Naive B cell (primary cell): ENCODE results near the gene FREM1. TPM values are rescaled to one million over a fixed set of nuclear protein-coding genes. Genes with fewer than 3 reads are reported as not detected.

Source experiments
- ATAC-seq, 2 donors: fragments of 150-1000 bp; cut with Tn5 transposase; 2 replicates each; pipeline ENCODE4 v1.10.0; 2021; ENCODE audit warnings: low read depth in 2 of 2, mild to moderate bottlenecking in 2 of 2, moderate library complexity in 2 of 2
- DNase-seq: peaks from one replicate; pipeline ENCODE4 v3.0.0; 2022
- H3K27ac Mint-ChIP-seq, 6 donors: one replicate each; pipeline ENCODE4 v1.8.0; 2020 to 2022; ENCODE audit warnings: mild to moderate bottlenecking in 6 of 6, mixed read lengths in 6 of 6, moderate library complexity in 5 of 6, inconsistent platforms in 2 of 6
- H3K27me3 Mint-ChIP-seq, 3 donors: one replicate each; pipeline ENCODE4 v1.8.0; 2021 to 2022; ENCODE audit warnings: mixed read lengths in 3 of 3, mild to moderate bottlenecking in 1 of 3
- H3K36me3 Mint-ChIP-seq, 2 donors: one replicate each; pipeline ENCODE4 v1.8.0; 2020 to 2022; ENCODE audit warnings: mixed read lengths in 2 of 2, inconsistent platforms in 1 of 2, mild to moderate bottlenecking in 1 of 2
- H3K4me1 Mint-ChIP-seq, 3 donors: one replicate each; pipeline ENCODE4 v1.8.0; 2020 to 2022; ENCODE audit warnings: mixed read lengths in 3 of 3, inconsistent platforms in 1 of 3, mild to moderate bottlenecking in 1 of 3, moderate library complexity in 1 of 3
- H3K4me3 Mint-ChIP-seq, 8 donors: one replicate each; pipeline ENCODE4 v1.8.0; 2020 to 2022; ENCODE audit warnings: mild to moderate bottlenecking in 8 of 8, mixed read lengths in 8 of 8, moderate library complexity in 8 of 8, inconsistent platforms in 2 of 8
- H3K9me3 Mint-ChIP-seq, 7 donors: one replicate each; pipeline ENCODE4 v1.8.0; 2020 to 2022; ENCODE audit warnings: mixed read lengths in 7 of 7, mild to moderate bottlenecking in 5 of 7, inconsistent platforms in 2 of 7, moderate library complexity in 1 of 7
- polyA plus RNA-seq, 6 donors: library from polyadenylated mRNA; unstranded; fragments of 300-500 nt; fragmentation: Illumina TruSeq; gene quantifications; one replicate each; pipeline ENCODE4 v1.2.3, GENCODE V29; 2021; ENCODE audit warnings: low read depth in 6 of 6

FREM1 gene, protein sequence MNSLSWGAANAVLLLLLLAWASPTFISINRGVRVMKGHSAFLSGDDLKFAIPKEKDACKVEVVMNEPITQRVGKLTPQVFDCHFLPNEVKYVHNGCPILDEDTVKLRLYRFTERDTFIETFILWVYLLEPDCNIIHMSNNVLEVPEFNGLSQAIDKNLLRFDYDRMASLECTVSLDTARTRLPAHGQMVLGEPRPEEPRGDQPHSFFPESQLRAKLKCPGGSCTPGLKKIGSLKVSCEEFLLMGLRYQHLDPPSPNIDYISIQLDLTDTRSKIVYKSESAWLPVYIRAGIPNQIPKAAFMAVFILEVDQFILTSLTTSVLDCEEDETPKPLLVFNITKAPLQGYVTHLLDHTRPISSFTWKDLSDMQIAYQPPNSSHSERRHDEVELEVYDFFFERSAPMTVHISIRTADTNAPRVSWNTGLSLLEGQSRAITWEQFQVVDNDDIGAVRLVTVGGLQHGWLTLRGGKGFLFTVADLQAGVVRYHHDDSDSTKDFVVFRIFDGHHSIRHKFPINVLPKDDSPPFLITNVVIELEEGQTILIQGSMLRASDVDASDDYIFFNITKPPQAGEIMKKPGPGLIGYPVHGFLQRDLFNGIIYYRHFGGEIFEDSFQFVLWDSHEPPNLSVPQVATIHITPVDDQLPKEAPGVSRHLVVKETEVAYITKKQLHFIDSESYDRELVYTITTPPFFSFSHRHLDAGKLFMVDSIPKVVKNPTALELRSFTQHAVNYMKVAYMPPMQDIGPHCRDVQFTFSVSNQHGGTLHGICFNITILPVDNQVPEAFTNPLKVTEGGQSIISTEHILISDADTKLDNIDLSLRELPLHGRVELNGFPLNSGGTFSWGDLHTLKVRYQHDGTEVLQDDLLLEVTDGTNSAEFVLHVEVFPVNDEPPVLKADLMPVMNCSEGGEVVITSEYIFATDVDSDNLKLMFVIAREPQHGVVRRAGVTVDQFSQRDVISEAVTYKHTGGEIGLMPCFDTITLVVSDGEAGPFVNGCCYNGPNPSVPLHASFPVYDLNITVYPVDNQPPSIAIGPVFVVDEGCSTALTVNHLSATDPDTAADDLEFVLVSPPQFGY (N-terminal part only)
- not detected for polyA plus RNA-seq

- no peaks in the 10 kb centered on the region for H3K36me3 Mint-ChIP-seq
- H3K4me1 Mint-ChIP-seq, result no peaks in the 10 kb centered on the region
- no peak within 1 kb of the TSS for H3K4me3 Mint-ChIP-seq
- ATAC-seq, result no peak
- no peaks in the 10 kb centered on the region for H3K9me3 Mint-ChIP-seq
- no peak for DNase-seq
- H3K27me3 Mint-ChIP-seq, result peaks cover 0 to 8% (median 0%) of the 10 kb centered on the region in 3 donors
- H3K27ac Mint-ChIP-seq, result no peak within 1 kb of the TSS
Observed at GRCh38 chr9:14909961-14910805, at the start of gene FREM1. FREM1 (minus strand) TSS chr9:14910428; CDS start chr9:14868977, 41,451 bp downstream.

DNA sequence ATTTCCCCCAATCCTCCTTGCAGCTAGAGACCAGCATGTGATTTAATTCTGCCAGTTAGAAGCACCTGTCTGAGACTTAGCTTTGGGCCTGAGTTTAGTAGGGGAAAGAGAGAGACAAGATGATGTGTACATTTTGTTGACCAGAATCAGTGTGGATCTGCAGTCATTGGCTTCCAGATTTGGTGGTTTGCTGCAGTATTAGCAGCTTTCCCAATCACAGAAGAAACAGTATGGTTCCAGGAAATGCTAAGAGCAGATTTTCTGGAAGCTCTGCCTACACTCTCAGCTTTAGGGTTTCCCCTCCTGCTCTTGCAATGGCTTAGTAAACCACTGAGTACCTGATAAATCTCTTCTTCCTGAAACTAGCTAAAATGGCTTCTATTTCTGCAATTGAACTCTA lies 48.8 kb upstream of the FREM1 start:
- no peak overlapping the region for H3K27ac Mint-ChIP-seq
- H3K4me3 Mint-ChIP-seq, result no peak overlapping the region
- H3K9me3 Mint-ChIP-seq, result peaks cover 3 to 17% (median 9%) of the 10 kb centered on the region in 7 donors
- DNase-seq (no peak), ATAC-seq (no peak)
- H3K36me3 Mint-ChIP-seq, result no peaks in the 10 kb centered on the region
- H3K27me3 Mint-ChIP-seq, result no peaks in the 10 kb centered on the region
- H3K4me1 Mint-ChIP-seq, result no peaks in the 10 kb centered on the region

DNA sequence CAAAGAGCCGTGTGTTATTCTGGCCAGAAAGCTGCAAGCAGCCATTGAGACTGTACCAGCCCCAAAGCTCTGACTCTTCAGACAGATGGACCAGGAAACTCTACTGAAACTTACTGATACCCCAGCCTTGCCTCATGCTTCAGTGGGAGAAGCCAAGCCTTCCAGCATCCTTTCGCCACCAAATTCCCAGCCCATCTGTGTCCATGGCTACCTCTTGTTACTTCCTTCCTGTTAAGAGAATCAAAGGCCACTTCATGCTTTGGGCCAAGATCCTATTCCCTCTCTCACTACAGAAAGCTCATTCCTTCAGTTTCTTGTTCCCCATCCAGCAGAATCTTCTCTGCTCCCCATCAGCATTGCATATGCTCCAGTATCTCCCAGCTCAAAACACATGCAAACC lies 46.9 kb upstream of the FREM1 start:
- DNase-seq (no peak), ATAC-seq (no peak)
- Mint-ChIP-seq H3K9me3 (peaks cover 6 to 20% (median 12%) of the 10 kb centered on the region in 7 donors), H3K27ac (no peak overlapping the region), H3K27me3 (no peaks in the 10 kb centered on the region), H3K36me3 (no peaks in the 10 kb centered on the region), H3K4me1 (no peaks in the 10 kb centered on the region), H3K4me3 (no peak overlapping the region)

- DNase-seq (no peak), ATAC-seq (no peak)
- no peak overlapping the region for H3K4me3 Mint-ChIP-seq
- H3K27me3 Mint-ChIP-seq, result no peaks in the 10 kb centered on the region
- no peak overlapping the region for H3K27ac Mint-ChIP-seq
- no peaks in the 10 kb centered on the region for H3K36me3 Mint-ChIP-seq
- no peaks in the 10 kb centered on the region for H3K4me1 Mint-ChIP-seq
- peaks cover 7 to 23% (median 12%) of the 10 kb centered on the region in 7 donors for H3K9me3 Mint-ChIP-seq
Observed at GRCh38 chr9:14956208-14956607, 46.0 kb upstream of the FREM1 start.

GRCh38 chr9:14945351-14945750 lies 35.1 kb upstream of the FREM1 start:
- DNase-seq (no peak), ATAC-seq (no peak)
- H3K4me3 Mint-ChIP-seq, result no peak overlapping the region
- no peak overlapping the region for H3K27ac Mint-ChIP-seq
- no peaks in the 10 kb centered on the region for H3K4me1 Mint-ChIP-seq
- H3K9me3 Mint-ChIP-seq, result peaks cover 0 to 6% (median 0%) of the 10 kb centered on the region in 7 donors
- peaks cover 0 to 3% (median 0%) of the 10 kb centered on the region in 3 donors for H3K27me3 Mint-ChIP-seq
- no peaks in the 10 kb centered on the region for H3K36me3 Mint-ChIP-seq

DNA sequence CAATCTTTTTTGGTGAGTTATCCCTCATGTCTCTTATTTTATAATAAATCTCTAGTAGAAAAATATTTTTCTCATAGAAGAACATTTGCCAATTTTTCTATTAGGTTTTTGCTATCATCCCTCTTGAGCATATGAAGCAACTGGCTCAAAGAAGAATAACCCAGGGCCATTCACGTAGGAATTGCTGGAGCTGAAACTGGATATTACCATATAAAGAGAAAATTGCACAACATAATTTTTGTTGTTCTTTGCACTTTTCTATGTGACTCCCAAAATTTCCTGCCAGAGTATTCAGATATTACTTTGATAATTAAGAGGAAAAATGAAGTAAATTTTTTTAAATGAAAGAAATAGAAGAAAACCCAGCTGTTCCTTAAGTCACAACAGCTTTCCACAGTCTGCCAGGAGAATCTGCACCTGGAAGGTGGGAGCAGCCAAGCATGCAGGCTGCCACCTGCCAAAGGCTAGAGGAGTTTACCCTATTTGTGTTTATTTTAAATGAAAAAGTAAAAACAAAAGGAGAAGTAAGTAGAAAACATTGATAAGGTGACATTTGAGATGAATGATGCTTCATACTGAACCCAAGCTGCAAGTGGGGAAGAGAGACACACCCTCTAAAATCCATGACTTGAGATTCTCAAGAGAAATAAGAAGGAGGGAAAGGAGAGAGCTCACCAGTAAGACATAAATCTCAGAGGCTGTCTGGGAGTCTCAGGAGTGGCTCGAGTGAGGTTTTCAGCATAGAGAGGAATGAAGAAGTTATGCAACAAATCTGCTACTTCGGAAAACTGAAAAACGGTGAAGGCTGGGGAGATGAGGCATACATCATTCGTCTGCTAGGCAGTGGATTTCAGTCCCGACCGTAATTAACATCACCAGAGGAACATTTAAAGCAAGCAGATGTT lies 31.5 kb upstream of the FREM1 start:
- H3K36me3 Mint-ChIP-seq, result no peaks in the 10 kb centered on the region
- peaks cover 0 to 4% (median 0%) of the 10 kb centered on the region in 7 donors for H3K9me3 Mint-ChIP-seq
- ATAC-seq (no peak), DNase-seq (no peak)
- no peak overlapping the region for H3K27ac Mint-ChIP-seq
- no peak overlapping the region for H3K4me3 Mint-ChIP-seq
- H3K27me3 Mint-ChIP-seq, result no peaks in the 10 kb centered on the region
- no peaks in the 10 kb centered on the region for H3K4me1 Mint-ChIP-seq

DNA sequence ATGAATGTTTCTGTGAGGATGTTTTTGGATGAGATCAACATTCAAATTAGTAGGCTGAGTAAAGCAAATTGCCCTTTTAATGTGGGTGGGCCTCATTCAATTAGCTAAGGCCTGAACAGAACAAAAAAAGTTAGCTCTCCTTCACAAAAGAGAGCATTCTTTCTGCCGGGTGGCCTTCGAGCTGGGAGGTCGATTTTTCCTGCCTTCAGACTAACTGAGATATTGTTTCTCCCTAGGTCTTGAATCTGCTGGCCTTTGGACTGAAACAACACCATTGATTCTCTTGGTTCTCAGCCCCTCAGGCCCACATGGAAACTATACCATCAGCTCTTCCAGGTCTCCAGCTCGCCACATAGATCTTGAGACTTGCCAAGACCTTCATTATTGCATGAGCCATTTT lies 29.1 kb upstream of the FREM1 start:
- H3K36me3 Mint-ChIP-seq, result no peaks in the 10 kb centered on the region
- no peaks in the 10 kb centered on the region for H3K4me1 Mint-ChIP-seq
- no peaks in the 10 kb centered on the region for H3K27me3 Mint-ChIP-seq
- H3K27ac Mint-ChIP-seq, result no peak overlapping the region
- ATAC-seq, result no peak
- no peak for DNase-seq
- no peak overlapping the region for H3K4me3 Mint-ChIP-seq
- H3K9me3 Mint-ChIP-seq, result peaks cover 0 to 3% (median 0%) of the 10 kb centered on the region in 7 donors

- Mint-ChIP-seq H3K9me3 (no peaks in the 10 kb centered on the region), H3K4me3 (no peak overlapping the region), H3K4me1 (no peaks in the 10 kb centered on the region), H3K36me3 (no peaks in the 10 kb centered on the region), H3K27me3 (no peaks in the 10 kb centered on the region), H3K27ac (no peak overlapping the region)
- no peak for DNase-seq
- ATAC-seq, result no peak
Observed at GRCh38 chr9:14937216-14937615, 27.0 kb upstream of the FREM1 start.

GRCh38 chr9:14936491-14936890 lies 26.3 kb upstream of the FREM1 start:
- no peak for DNase-seq
- Mint-ChIP-seq H3K27me3 (no peaks in the 10 kb centered on the region), H3K4me1 (no peaks in the 10 kb centered on the region), H3K4me3 (no peak overlapping the region), H3K36me3 (no peaks in the 10 kb centered on the region), H3K27ac (no peak overlapping the region), H3K9me3 (peaks cover 0 to 1% (median 0%) of the 10 kb centered on the region in 7 donors)
- no peak for ATAC-seq

- Mint-ChIP-seq H3K9me3 (peaks cover 0 to 1% (median 0%) of the 10 kb centered on the region in 7 donors), H3K4me1 (no peaks in the 10 kb centered on the region), H3K4me3 (no peak overlapping the region), H3K27ac (no peak overlapping the region), H3K36me3 (no peaks in the 10 kb centered on the region), H3K27me3 (no peaks in the 10 kb centered on the region)
- ATAC-seq (no peak), DNase-seq (no peak)
Observed at GRCh38 chr9:14935964-14936363, 25.7 kb upstream of the FREM1 start.

- DNase-seq (no peak), ATAC-seq (no peak)
- Mint-ChIP-seq H3K36me3 (no peaks in the 10 kb centered on the region), H3K4me1 (no peaks in the 10 kb centered on the region), H3K9me3 (peaks cover 0 to 1% (median 0%) of the 10 kb centered on the region in 7 donors), H3K4me3 (no peak overlapping the region), H3K27ac (no peak overlapping the region), H3K27me3 (no peaks in the 10 kb centered on the region)
Observed at GRCh38 chr9:14935106-14935751, 25.0 kb upstream of the FREM1 start.

GRCh38 chr9:14932641-14933040 lies 22.4 kb upstream of the FREM1 start:
- ATAC-seq (no peak), DNase-seq (no peak)
- peaks cover 0 to 2% (median 0%) of the 10 kb centered on the region in 7 donors for H3K9me3 Mint-ChIP-seq
- H3K36me3 Mint-ChIP-seq, result no peaks in the 10 kb centered on the region
- H3K4me1 Mint-ChIP-seq, result no peaks in the 10 kb centered on the region
- H3K27ac Mint-ChIP-seq, result no peak overlapping the region
- H3K27me3 Mint-ChIP-seq, result no peaks in the 10 kb centered on the region
- H3K4me3 Mint-ChIP-seq, result no peak overlapping the region
